ENCODE data around the gene KCNIP4. TPM values are rescaled to one million over a fixed set of nuclear protein-coding genes. Genes with fewer than 3 reads are reported as not detected.

KCNIP4 gene
- total and polyA plus RNA-seq, 2 experiments from 2014 or later: 0.69 to 1.00 TPM

DNA sequence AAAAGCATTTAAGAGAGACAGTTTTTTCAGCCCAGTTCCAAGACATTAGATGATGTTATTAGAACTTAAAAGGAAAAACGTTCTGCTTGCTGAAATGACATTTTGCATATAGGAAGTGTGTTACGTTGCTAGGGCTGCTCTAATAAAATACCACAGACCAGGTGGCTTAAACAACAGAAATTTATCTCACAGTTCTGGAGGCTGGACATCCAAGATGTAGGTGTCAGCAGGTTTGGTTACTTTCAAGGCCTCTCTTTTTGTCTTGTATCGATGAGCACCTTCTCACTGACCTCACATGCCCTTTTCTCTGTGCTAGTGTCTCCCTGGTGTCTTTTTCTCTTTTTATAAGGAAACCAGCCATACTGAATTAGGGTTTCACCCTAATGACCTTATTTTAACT is 1043.6 kb downstream of the KCNIP4 start:
- no peak overlapping the region for H3K4me2 ChIP-seq
- no peak overlapping the region for H3K27ac ChIP-seq
- TF ChIP-seq CTCF (IDR thresholded peaks at IDR 0.05; ENCODE audit: poor library complexity) (no peak), EZH2phosphoT487 (IDR thresholded peaks at IDR 0.05; ENCODE audit: low read depth, severe bottlenecking, unreplicated experiment) (no peak), EZH2 (IDR thresholded peaks at IDR 0.05; ENCODE audit: borderline replicate concordance) (no peak)
- no peaks in the 10 kb centered on the region for H3K79me2 ChIP-seq
- H3K9me3 ChIP-seq (ENCODE audit: low read depth): no peaks in the 10 kb centered on the region
- 71% methylated on average over 3 of the region's 3 CpGs for WGBS (ENCODE audit: low lambda C conversion rate, missing lambda C conversion rate)
- no peaks in the 10 kb centered on the region for H3K36me3 ChIP-seq (replicated peaks; ENCODE audit: insufficient read depth, low read depth)
- H3K9me2 ChIP-seq (replicated peaks; ENCODE audit: insufficient read depth): no peaks in the 10 kb centered on the region
- H3K4me1 ChIP-seq (ENCODE audit: insufficient read depth): no peaks in the 10 kb centered on the region
- H4K20me1 ChIP-seq (ENCODE audit: insufficient read depth, poor library complexity, severe bottlenecking): no peaks in the 10 kb centered on the region
- H2AFZ ChIP-seq: no peak overlapping the region
- no peak for DNase-seq (ENCODE audit: low spot score)
- H3K4me3 ChIP-seq: no peak overlapping the region
- peaks cover 3% of the 10 kb centered on the region for H3K27me3 ChIP-seq

DNA sequence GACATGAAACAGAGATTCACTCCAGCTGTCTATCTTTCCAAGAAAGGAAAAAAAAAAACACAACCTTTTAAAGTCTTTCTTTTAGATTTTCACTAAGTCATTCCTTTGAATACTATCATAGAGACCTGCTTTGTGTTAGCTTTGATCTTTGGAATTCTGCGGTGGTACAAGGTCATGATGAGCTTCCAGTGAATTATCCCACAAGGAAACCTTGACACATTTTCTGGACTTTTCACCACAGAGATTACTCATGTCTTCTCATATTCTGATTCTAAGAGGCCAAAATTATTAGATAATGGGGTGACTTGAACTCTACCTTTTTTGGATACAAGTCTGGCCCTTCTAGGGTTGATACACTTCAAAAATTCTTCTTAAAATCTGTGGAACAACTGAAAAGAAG is 1046.7 kb downstream of the KCNIP4 start:
- TF ChIP-seq EZH2 (IDR thresholded peaks at IDR 0.05; ENCODE audit: borderline replicate concordance) (no peak), EZH2phosphoT487 (IDR thresholded peaks at IDR 0.05; ENCODE audit: low read depth, severe bottlenecking, unreplicated experiment) (no peak)
- H3K27me3 ChIP-seq: peaks cover 3% of the 10 kb centered on the region
- no peaks in the 10 kb centered on the region for H3K9me2 ChIP-seq (replicated peaks; ENCODE audit: insufficient read depth)
- H2AFZ ChIP-seq: no peak overlapping the region
- no peaks in the 10 kb centered on the region for H3K4me1 ChIP-seq (ENCODE audit: insufficient read depth)
- no peaks in the 10 kb centered on the region for H3K9me3 ChIP-seq (ENCODE audit: low read depth)
- no peak overlapping the region for H3K4me2 ChIP-seq
- no peaks in the 10 kb centered on the region for H4K20me1 ChIP-seq (ENCODE audit: insufficient read depth, poor library complexity, severe bottlenecking)
- H3K27ac ChIP-seq: no peak overlapping the region
- 67% methylated on average over 1 of the region's 1 CpG for WGBS (ENCODE audit: low lambda C conversion rate, missing lambda C conversion rate)
- no peak for DNase-seq (ENCODE audit: low spot score)
- H3K79me2 ChIP-seq: no peaks in the 10 kb centered on the region
- no peaks in the 10 kb centered on the region for H3K36me3 ChIP-seq (replicated peaks; ENCODE audit: insufficient read depth, low read depth)
- H3K4me3 ChIP-seq: no peak overlapping the region

DNA sequence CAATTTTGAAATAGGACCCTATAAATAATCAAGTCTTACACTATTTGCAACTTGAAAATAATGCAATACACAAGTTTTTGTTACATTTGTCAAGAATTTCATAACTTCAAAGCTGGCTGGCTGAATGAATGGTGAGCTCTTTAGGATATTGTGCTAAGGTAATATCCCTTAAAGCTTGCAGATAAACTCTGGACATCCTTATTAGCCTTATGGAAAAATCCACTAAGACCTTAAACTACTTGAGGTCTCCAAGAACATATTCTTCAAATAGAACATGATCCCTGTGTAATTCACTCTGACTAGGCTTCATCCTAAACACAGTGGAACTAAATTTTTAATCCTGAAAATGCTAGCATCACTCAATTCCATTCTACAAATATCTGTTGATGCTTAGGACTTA is 1049.0 kb downstream of the KCNIP4 start:
- Histone ChIP-seq H3K36me3 (replicated peaks; ENCODE audit: insufficient read depth, low read depth) (no peaks in the 10 kb centered on the region), H3K9me3 (ENCODE audit: low read depth) (no peaks in the 10 kb centered on the region), H3K4me2 (no peak overlapping the region), H3K27me3 (no peaks in the 10 kb centered on the region), H4K20me1 (ENCODE audit: insufficient read depth, poor library complexity, severe bottlenecking) (no peaks in the 10 kb centered on the region), H2AFZ (no peak overlapping the region), H3K27ac (no peak overlapping the region), H3K4me1 (ENCODE audit: insufficient read depth) (no peaks in the 10 kb centered on the region), H3K4me3 (no peak overlapping the region), H3K79me2 (no peaks in the 10 kb centered on the region), H3K9me2 (replicated peaks; ENCODE audit: insufficient read depth) (no peaks in the 10 kb centered on the region)
- DNase-seq (ENCODE audit: low spot score): no peak
- TF ChIP-seq CTCF (IDR thresholded peaks at IDR 0.05; ENCODE audit: poor library complexity) (no peak), EZH2 (IDR thresholded peaks at IDR 0.05; ENCODE audit: borderline replicate concordance) (no peak), EZH2phosphoT487 (IDR thresholded peaks at IDR 0.05; ENCODE audit: low read depth, severe bottlenecking, unreplicated experiment) (no peak)

GRCh38 chr4:20895988-20896387 is 1052.6 kb downstream of the KCNIP4 start:
- Histone ChIP-seq H3K4me2 (no peak overlapping the region), H2AFZ (no peak overlapping the region), H3K79me2 (no peaks in the 10 kb centered on the region), H3K4me1 (ENCODE audit: insufficient read depth) (no peaks in the 10 kb centered on the region), H3K27ac (no peak overlapping the region), H3K36me3 (replicated peaks; ENCODE audit: insufficient read depth, low read depth) (no peaks in the 10 kb centered on the region), H3K27me3 (no peaks in the 10 kb centered on the region), H3K4me3 (no peak overlapping the region), H3K9me2 (replicated peaks; ENCODE audit: insufficient read depth) (no peaks in the 10 kb centered on the region), H3K9me3 (ENCODE audit: low read depth) (no peaks in the 10 kb centered on the region), H4K20me1 (ENCODE audit: insufficient read depth, poor library complexity, severe bottlenecking) (no peaks in the 10 kb centered on the region)
- 67% methylated on average over 2 of the region's 2 CpGs for WGBS (ENCODE audit: low lambda C conversion rate, missing lambda C conversion rate)
- TF ChIP-seq EZH2phosphoT487 (IDR thresholded peaks at IDR 0.05; ENCODE audit: low read depth, severe bottlenecking, unreplicated experiment): no peak
- DNase-seq (ENCODE audit: low spot score): no peak

All from hepatocyte (in vitro differentiated cells).